ENCODE measurements around the gene OXTR. TPM values are rescaled to one million over a fixed set of nuclear protein-coding genes. Genes with fewer than 3 reads are reported as not detected.

OXTR gene
- total RNA-seq, 4 donors from 2014 or later, result 0.30 to 2.0 (median 1.2) TPM

DNA sequence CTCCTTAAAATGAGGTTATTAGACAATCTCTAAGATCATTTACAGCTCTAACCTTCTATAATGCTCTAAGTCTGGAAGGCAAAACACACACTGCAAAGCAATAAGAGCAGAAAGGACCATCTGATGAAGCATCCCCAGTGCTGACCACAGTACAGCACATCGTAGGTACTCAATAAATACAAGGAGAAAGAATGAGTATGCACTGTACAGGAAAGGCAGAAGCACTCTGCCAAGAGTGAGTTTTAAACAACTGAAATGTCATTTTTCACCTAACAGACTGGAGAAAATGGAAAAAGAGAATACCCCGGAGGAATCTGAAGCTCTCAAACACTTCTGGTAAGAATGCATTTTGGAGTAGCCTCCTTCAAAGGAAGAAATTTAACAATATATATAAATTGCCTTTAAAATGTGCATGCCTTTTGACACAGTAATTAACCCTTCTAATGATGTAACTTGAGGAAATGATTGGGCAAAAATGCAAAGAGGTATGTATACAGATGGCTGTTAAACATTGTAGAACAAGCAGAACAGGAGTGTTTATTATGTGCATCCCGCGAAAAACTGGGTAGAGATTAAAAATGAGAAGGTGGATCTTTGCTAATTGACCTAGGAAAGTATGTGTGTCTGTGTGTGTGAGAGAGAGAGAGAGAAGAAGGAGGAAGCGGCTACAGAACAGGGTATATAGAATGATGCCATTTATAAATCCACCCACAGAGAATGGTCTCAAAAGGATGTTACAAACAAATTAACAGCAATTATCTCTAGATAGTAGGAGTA, 8.0 kb upstream of the OXTR start:
- Histone ChIP-seq H3K36me3 (no peaks in the 10 kb centered on the region), H3K27ac (no peak overlapping the region), H3K9me3 (no peaks in the 10 kb centered on the region), H3K27me3 (peaks cover 0 to 2% of the 10 kb centered on the region in 2 donors), H3K4me3 (no peak overlapping the region), H3K4me1 (no peaks in the 10 kb centered on the region)
- no peak for TF ChIP-seq EP300 (IDR thresholded peaks at IDR 0.05)
- no peak for TF ChIP-seq CTCF (IDR thresholded peaks at IDR 0.05)
- TF ChIP-seq POLR2A (IDR thresholded peaks at IDR 0.05), result no peak
- 82 to 84% methylated on average over 5 of the region's 5 CpGs for WGBS, 2 donors
- DNase-seq (ENCODE audit: low spot score in 2 of 2), result no peak

DNA sequence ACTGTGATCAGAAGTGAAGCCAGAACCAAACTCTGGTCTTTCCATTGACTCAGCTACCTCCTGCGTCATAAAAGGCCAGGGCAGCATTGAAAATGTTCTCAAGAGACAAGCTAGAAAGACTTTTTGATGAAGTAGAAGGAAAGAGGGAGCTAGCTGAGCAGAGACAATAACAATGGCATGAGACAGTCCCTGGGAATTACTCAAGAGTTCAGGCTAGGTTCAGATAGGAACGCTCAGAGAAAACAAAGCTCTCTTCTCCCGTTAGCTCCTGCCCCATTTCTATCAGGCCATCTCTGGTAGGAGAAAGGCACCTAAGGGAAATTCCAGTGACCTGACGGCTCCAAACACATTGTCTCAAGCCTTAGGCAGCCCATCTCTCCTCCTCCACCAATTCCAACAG, 7.0 kb upstream of the OXTR start:
- peaks cover 0 to 12% of the 10 kb centered on the region in 2 donors for H3K27me3 ChIP-seq
- 32 to 36% methylated on average over 4 of the region's 4 CpGs for WGBS, 2 donors
- H3K27ac ChIP-seq, result no peak overlapping the region
- no peaks in the 10 kb centered on the region for H3K36me3 ChIP-seq
- no peaks in the 10 kb centered on the region for H3K4me1 ChIP-seq
- no peak for TF ChIP-seq CTCF (IDR thresholded peaks at IDR 0.05)
- no peak for TF ChIP-seq POLR2A (IDR thresholded peaks at IDR 0.05)
- TF ChIP-seq EP300 (IDR thresholded peaks at IDR 0.05), result no peak
- no peak for DNase-seq (ENCODE audit: low spot score in 2 of 2)
- H3K4me3 ChIP-seq, result no peak overlapping the region
- no peaks in the 10 kb centered on the region for H3K9me3 ChIP-seq

GRCh38 chr3:8775602-8776001, 6.2 kb upstream of the OXTR start:
- Histone ChIP-seq H3K4me1 (no peaks in the 10 kb centered on the region), H3K27ac (no peak overlapping the region), H3K27me3 (peaks cover 0 to 19% of the 10 kb centered on the region in 2 donors), H3K4me3 (no peak overlapping the region), H3K9me3 (no peaks in the 10 kb centered on the region), H3K36me3 (no peaks in the 10 kb centered on the region)
- no peak for DNase-seq (ENCODE audit: low spot score in 2 of 2)
- no peak for TF ChIP-seq POLR2A (IDR thresholded peaks at IDR 0.05)
- no peak for TF ChIP-seq CTCF (IDR thresholded peaks at IDR 0.05)
- no peak for TF ChIP-seq EP300 (IDR thresholded peaks at IDR 0.05)
- WGBS, 2 donors, result 82 to 86% methylated on average over 6 of the region's 6 CpGs

DNA sequence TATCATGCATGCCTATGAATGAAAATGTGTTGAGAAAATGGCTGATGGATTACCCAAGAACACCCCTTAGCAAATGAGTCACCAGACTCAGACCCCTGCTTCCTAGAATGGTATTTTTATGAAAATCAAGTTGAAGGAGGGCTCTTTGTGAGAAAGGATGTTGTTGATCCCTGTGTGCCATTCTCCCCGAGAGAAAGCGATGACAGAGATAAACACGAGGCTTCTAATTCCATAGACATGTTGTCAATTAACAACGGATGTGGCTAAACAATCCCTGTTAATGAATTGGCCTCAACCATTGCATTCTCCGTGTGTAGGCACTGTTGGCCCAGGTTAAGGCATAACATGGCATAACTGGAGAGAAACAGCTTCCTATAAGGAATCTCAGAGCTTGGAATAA, 5.8 kb upstream of the OXTR start:
- H3K4me1 ChIP-seq, result no peaks in the 10 kb centered on the region
- no peak for DNase-seq (ENCODE audit: low spot score in 2 of 2)
- no peak overlapping the region for H3K27ac ChIP-seq
- no peak overlapping the region for H3K4me3 ChIP-seq
- no peaks in the 10 kb centered on the region for H3K36me3 ChIP-seq
- 58 to 70% methylated on average over 5 of the region's 5 CpGs for WGBS, 2 donors
- H3K27me3 ChIP-seq, result peaks cover 0 to 23% of the 10 kb centered on the region in 2 donors
- TF ChIP-seq POLR2A (IDR thresholded peaks at IDR 0.05) (no peak), EP300 (IDR thresholded peaks at IDR 0.05) (no peak), CTCF (IDR thresholded peaks at IDR 0.05) (no peak)
- H3K9me3 ChIP-seq, result no peaks in the 10 kb centered on the region

DNA sequence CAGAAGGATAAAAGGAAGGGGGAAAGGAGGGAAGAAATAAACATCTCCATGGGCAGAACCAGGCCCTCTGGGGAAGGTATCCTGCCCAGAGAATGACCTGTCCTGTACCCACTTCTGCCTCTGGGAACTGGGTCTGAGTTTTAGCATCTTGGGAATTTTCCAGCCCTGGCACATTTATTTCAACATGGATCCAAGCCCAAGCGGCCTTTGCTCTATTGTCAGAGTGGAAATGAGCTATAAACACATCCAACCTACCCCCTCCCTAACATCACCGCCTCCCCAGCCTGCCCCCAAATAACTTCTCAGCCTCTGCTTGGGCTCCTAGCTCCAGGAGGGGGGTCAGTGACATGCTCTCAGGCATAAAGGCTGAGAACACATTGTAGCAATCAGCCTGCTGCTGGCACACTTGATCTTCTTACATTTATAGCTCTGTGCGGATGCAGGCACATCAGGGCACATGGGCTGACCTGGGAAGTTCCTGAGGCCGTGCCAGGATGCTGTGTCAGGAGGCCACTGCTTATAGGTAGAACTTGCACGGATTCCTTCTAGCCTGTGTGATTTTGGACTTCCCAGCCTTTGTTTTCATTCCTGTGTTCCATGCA, 4.6 kb upstream of the OXTR start:
- Histone ChIP-seq H3K4me3 (no peak overlapping the region), H3K36me3 (no peaks in the 10 kb centered on the region), H3K27ac (no peak overlapping the region), H3K4me1 (peaks cover 0 to 10% (median 2%) of the 10 kb centered on the region in 4 donors), H3K27me3 (peaks cover 0 to 34% of the 10 kb centered on the region in 2 donors), H3K9me3 (no peaks in the 10 kb centered on the region)
- no peak for DNase-seq (ENCODE audit: low spot score in 2 of 2)
- whole genome bisulfite sequencing, 2 donors, result 66 to 70% methylated on average over 5 of the region's 5 CpGs
- TF ChIP-seq CTCF (IDR thresholded peaks at IDR 0.05) (no peak), EP300 (IDR thresholded peaks at IDR 0.05) (no peak), POLR2A (IDR thresholded peaks at IDR 0.05) (no peak)

Measured in tibial nerve (tissue), 4 donors.